ENCODE results near the gene MRPS30.
"Not testable (repeated sequence)": the region's sequence is repeated elsewhere in the genome, so short reads cannot be mapped to it uniquely, and the experiment has no call there.

The MRPS30 gene

DNA sequence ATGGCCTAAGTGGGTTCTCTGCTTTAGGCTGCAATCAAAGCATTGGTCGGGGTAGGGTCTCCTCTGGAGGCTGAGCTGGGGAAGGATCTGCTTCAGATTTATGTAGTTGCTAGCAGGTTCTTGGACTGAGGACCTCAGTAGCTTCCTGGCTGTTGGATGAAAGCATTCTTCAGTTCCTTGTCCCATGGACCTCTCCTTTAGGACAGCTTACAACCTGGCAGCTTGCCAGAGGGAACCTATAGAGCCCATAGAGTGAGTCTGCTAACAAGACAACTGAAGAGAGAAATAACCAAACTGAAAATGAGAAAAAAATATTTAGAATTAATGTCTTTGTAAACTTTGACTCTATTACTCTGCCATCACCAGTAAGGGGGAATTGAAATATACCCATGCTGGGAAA lies 12.4 kb downstream of the MRPS30 start:
- DNase-seq (ENCODE audit: low spot score) = no peak

DNA sequence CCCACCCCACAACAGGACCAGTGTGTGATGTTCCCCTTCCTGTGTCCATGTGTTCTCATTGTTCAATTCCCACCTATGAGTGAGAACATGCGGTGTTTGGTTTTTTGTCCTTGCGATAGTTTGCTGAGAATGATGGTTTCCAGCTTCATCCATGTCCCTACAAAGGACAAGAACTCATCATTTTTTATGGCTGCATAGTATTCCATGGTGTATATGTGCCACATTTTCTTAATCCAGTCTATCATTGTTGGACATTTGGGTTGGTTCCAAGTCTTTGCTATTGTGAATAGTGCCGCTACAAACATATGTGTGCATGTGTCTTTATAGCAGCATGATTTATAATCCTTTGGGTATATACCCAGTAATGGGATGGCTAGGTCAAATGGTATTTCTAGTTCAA lies 15.9 kb downstream of the MRPS30 start:
- not testable (repeated sequence) for DNase-seq (ENCODE audit: low spot score)

DNA sequence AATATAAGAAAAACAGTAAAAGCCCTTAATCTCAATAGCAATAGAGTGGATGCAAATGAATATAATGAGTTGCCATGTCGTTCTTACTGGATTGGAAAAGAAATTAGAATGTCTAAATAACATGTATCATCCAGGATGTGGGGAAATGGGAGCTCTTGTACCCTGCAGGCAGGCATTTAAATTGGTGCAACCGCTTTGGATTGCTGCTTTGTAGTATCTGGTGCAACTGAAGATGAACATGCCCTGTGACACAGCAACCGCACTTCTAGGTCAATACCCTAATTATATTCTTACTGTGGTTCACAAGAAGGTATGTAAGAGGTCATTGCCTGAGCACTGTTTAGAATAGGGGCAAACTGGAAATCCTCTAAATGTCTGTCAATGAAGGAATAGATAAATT lies 18.9 kb downstream of the MRPS30 start:
- DNase-seq (ENCODE audit: low spot score) = no peak

DNA sequence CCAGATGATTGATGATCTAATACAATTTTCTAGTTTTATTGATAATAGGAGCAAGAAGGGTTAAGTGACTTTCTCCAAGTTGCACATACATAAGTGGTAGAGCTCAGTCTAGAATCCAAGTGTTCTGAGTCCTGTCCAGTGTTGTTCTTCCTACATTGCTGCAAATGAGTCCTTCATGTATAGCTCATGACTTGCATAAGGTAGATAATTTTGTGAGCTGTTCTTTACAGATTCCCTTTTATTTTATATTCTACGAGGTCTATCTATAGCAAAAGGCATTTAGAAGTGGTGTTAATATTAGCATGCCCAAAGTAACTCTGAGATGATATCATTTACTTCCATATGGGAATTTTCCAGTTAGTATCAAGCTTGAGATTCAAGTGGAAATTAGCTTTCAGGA lies 20.0 kb downstream of the MRPS30 start:
- no peak for DNase-seq (ENCODE audit: low spot score)

DNA sequence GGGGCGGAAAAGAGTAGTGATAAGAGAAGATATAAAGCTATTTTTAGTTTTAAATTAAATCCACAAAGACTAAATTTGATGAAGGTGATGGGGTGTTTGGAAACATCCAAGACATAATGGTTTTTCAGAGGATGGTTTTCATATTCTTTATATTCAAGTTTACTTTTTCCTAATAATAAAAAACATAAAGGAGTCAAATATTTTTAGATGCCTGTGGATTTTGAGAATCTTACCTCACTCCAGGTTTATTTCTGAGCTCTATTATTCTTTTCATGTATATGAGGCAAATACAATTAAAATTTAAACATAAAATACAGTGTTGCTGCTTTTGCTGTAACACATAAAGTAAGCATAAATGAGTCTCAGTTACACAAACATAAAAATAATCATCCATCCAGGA lies 22.2 kb downstream of the MRPS30 start:
- DNase-seq (ENCODE audit: low spot score) = no peak

DNA sequence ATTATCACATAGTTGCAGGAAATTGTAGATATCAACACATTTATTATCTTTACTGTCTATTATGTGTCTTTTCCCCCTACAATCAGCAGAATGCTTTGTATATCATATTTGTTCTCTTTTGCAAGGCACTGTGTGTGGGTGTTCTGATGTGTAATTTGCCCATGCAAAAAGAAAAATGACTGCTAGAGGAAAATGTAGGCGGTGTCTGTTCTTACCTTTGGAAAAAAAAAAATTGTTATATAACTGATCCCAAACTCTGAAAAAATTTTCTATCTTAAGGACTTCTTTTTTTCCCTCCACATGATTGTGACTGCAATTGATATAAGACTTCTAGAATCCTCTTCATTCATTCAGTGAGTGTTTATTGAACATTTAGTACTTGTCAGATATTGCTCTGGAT lies 24.5 kb downstream of the MRPS30 start:
- no peak for DNase-seq (ENCODE audit: low spot score)

DNA sequence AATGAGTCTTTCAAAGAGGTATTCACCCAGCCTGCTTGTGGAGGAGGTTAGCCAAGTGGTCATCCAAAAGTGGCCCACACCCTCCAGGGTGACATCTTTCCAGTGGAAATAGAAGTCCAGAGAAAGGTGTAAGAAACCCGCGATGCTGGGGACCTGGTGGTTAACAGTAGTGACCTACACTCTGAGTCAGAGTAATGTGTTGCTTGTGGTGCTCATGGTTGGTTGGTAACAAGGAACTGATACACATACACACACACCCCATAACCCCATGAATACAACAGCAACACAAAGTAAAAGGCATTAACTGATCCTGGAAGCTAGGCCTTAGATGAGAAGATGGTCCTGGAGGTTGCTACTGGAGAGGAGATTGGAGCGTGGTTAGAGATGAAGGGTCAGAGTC lies 26.9 kb downstream of the MRPS30 start:
- no peak for DNase-seq (ENCODE audit: low spot score)

DNA sequence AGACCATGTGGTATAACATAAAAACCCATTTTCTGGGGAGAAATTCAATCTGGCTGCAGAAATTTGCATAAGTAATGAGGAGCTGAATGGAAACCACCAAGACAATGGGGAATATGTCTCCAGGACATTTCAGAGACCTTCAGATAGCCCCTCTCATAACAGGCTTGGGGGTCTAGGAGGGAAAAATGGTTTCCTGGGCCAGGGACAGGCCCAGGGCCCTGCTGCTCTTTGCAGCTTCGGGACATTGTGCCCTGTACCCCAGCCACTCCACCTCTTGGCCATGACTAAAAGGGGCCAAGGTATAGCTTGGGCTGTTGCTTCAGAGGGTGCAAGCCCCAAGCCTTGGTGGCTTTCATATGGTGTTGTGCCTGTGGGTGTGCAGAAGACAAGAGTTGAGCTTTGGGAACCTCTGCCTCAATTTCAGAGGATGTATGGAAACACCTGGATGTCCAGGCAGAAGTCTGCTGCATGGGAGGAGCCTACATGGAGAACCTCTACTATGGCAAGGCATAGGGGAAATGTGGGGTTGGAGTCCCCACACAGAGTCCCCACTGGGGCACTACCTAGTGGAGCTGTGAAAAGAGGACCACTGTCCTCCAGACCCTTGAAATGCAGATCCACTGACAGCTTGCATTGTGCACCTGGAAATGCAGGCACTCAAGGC lies 30.4 kb downstream of the MRPS30 start:
- no peak for DNase-seq (ENCODE audit: low spot score)

DNA sequence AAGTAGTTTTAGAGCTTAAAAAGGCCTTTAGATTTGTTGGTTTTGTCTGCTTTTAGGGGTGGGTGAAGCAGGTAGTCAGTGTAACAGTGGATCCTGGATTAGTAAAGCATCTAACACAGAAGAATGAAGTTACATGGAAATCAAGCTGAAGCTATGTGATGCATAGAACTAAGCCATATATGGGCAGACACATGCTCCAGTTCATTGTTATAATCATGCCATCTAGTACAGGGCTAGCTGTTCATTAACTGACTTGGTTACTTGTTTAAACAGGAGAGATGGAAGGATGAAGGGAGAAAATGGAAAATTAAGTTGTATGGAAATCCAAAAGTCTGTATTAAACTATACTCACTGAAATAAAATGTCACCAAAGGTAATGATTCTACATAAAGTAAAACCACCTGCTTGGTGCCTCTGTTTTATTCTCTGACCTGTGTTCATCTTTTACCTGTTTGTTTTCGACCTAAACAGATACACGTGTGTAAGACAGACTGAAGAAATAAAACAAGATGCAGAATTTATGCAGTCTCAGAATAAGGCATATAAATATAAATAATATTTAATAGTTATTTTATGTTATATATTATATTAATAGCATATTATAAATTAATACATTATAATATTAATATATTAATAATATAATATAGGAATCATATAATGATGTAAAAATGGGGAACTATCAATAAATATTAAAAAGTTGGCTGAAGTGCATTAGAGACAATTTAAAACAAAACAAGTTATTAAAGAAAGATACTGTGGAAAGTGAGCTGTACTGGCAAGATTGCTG lies 33.9 kb downstream of the MRPS30 start:
- no peak for DNase-seq (ENCODE audit: low spot score)

DNA sequence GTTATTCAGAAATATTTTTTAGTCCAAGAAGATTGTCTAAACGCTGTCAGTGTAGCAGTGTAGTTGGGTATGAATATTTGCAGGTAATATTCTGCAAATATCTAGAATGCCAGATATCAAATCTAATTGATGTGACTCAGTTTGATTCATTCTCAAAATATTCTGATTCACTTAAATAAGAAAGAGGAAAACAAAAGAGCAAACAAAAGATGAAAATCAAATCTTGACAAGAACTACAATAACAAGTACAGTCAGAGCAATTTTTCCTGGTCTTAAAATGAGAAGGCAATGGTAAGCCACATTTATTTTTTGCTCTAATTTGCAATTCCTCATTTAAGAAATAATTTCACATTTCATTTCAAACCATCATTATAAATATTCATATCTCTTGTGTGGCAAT lies 36.0 kb downstream of the MRPS30 start:
- DNase-seq (ENCODE audit: low spot score) = no peak

DNA sequence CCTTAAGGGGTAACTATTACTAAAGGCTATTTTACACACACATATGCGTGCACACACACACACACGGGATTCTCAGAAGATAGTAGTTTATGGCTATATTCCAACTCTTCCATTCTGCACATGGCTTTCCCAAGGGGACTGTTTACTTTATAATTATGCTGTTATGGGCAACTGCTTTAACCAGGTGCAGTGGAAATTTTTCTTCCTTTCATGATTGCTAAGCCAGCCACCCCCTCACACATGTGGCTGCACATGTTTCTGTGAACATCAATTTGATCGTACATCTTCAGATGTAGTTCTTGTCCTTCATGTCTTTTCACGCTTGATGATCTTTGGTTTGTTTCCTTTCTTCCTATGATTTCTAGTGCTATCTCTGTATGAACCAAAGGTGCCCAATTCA lies 37.0 kb downstream of the MRPS30 start:
- DNase-seq (ENCODE audit: low spot score) = no peak

DNA sequence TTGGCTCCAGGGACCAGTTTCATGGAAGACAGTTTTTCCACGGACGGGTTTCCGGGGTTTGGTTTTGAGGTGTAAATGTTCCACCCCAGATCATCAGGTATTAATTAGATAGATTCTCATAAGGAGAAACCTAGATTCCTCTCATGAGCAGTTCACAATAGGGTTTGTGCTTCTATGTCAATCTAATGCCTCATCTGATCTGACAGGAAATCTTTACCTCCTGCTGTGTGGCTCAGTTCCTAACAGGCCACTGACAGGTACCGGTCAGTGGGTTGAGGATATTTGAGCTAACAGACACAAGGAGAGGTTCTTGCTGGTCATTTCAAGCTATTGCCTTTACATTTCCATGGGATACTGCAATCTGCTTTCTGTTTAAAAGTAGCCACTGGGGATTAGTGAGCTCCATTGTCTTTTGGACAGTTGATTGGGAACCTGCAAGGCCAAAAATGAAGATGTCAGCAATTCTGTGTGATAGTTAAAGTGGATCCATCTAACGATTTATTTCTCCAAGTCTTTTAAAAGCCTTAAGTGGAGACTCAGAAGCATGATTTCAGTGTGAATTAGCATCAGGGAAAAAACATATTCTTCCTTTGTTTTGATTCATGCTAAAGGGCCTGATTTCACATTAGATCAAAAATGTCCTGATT lies 38.6 kb downstream of the MRPS30 start:
- no peak for DNase-seq (ENCODE audit: low spot score)

DNA sequence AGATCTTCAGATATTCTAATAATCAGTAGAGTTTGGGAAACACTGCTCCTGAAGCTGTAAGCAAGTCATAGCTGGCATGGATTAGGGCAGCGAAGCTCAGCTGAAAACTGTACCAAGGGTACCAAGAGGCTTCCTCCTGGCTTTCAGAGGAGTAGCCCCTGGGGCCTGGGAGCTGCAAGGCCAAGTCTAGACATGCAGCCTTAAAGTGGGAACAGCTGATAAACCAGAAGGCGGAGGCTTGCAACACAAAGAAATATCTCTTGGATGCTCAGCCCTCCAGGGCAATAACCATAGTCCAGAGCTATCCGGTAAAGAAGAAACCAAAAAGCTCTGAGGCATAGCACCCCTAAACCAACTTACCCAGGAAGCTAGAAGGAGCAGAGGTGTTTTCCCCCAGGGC lies 51.5 kb downstream of the MRPS30 start:
- DNase-seq (ENCODE audit: low spot score) = no peak

DNA sequence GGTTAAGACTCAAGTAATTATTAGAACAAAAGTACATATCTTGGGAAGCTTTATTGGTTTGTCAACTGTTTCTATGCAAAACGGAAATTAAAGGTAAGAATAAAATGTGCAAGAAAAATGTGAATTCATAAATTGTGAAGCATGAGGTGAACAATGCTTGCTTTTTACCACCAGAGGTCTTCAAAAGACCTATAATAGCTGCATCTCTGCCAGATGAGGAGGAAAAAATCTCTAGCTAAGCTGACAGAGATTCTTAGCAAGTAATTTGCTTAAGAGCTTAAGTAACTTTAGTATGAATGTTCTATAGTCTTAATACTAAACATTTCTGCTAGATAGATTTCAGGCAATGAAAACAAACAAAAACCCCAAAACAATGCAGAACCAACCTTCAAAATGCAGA lies 54.1 kb downstream of the MRPS30 start:
- DNase-seq (ENCODE audit: low spot score) = no peak

Data from CD4-positive, alpha-beta T cell treated with Interleukin-2 at 100 ng/mL for 4 hours (primary cell).